ENCODE data around the gene LMX1A.

The LMX1A gene

DNA sequence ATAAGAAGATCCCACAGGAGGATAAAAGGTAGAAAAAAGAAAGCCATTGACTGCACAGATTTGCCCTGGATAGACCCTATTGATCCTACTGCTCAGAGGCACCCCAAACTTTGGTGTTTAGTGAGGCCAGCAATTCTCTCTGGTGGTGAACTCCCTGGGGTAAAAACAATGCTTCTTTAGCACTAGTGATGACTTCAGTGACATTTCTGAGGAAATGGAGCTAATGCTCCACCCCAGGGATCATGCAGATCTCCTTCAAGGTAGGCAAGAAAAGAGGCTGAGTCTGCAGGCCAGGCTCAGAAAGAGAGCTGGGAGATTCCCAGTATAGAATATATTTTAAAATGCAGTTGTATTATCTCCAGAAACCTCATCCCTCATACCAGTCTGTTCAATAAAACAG lies 140.3 kb downstream of the LMX1A start:
- FAIRE-seq: no peak

DNA sequence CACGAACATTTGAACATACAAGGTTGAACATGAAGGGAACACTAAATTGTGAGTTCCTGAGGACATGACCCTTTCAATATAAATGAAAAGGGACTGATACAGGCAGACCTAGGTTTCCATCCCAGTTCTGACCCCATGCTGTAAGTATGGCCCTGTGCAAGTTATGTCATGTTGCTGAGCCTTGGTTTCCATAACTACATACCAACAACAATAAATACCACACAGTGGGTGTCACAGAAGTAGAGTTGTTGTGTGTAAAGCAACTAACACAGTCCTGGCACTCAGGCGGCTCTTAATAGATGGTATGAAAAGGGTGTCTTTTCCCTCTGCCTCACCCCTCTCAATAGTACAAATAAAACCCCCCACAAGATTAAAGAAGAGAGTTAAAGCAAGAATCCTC lies 140.8 kb downstream of the LMX1A start:
- no peak for FAIRE-seq

DNA sequence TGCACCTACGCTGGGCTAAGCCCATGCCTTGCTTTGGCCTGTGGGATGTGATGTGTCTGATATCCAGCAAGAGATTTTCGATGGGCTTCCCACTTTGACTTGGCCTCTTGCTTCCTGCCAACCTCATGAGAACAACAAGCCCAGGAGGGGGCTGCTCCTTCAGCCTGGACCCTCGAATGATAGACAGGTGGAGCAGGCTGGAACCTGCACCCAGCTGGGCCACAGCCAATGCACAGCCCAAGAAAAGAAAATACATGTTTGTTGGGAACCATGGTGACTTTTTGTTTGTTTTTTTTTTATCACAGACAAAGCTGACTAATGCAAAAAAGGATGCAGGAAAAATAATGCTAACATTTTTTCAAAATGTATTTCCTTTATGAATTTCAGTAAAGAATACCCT lies 144.3 kb downstream of the LMX1A start:
- FAIRE-seq: no peak

DNA sequence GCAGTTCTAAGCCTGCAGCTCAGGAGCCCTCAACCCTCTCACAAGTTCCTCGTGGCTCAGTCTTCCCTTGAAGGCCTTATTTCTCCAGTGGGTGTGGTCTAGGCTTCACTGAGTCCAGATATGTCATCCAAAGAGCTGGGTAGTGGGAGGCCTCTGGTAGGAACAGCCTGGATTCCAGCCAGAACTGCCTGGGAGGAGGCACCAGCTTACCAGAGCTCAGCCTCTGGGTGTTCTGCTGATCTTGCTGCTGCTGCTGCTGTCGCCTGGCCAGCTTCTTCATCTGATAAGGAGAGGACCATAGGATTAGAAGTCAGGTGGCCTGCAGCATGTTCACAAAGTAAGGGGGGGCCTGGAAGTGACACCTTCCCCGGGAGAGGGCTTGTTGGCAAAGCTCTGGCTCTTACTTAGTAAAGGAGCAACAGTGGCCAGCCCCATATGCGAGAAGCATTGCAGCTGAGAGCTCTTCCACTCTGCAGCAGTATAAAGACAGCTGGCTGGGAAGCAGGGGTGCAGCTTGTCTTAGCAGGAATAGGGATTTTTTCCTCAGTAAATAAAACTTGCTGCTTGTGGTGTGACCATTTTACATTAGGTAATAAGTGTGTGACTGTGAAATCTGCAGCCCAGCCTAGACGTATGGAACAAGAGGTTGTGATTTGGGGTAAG lies 148.5 kb downstream of the LMX1A start:
- no peak for FAIRE-seq

DNA sequence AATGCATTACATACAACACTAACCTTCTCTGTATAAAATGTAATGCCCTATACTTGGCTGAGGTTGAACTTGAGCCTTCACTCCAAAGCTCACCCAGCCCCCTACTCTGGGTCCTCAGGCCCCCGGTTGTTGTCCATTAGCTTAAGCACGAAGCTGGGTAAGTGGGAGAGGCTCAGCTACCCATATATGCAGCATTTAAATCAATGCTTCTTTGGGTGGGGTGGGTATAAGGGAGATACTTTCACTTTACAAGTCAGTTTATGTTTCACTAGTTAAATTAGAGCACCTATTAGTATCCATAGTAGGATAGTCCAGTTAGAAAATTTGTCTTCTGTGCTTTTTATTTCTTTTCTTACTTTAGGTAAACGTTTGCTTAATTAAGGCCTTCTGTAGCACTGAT lies 151.4 kb downstream of the LMX1A start:
- no peak for FAIRE-seq

DNA sequence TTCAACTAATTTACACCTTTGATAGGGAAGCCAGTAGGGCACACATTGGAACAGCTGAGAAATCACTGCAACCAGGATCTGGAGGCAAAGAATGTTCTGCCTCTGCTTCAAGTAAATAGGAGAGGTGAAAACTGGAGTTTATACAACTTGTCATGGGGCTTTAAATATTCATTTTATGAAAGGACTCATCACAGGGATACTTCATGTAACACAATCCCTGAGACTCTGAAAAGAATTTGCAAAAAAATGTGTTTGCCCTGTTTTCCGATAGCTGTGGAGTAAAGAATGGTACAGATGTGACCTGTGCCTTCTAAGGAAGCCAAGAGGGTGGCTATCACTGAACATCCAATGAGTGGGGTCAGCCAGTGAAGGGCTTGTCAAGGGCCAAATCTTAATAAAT lies 152.0 kb downstream of the LMX1A start:
- no peak for FAIRE-seq

DNA sequence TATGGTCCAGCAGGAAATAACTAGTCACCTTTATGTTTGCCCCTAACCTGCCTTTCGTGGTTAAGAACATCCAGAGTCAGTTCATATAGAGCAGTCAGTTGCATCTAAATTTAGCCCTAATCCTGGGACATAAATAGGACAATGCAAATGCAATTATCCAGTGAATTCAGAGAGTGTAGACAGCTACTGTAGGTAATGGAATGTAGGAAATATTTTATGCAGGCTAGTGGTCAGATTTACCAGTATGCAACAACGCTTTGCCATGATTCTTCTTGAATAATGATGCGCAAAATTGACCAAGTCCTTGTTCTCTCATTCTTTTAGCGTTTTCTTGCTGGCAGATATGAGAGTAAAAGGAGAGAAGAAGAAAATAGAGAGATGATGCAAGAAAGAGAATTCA lies 165.4 kb downstream of the LMX1A start:
- no peak for FAIRE-seq

DNA sequence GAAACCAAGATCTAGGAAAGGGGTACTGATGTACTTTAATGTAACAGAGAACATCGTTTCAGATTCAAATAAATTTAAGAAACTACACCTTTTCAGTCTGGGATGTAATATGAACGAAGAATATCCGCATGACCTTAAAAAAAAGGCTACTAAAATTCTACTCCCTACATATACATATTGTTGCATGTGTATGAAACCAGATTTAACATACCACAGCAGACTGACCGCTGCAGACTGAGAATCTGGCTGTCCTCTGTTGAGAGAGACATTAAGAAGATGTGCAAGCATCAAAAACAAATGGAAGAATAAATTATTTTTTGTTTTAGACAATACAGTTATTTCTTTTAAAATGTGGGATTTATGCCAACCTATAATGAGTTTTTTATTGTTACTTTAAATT lies 166.6 kb downstream of the LMX1A start:
- FAIRE-seq: no peak

DNA sequence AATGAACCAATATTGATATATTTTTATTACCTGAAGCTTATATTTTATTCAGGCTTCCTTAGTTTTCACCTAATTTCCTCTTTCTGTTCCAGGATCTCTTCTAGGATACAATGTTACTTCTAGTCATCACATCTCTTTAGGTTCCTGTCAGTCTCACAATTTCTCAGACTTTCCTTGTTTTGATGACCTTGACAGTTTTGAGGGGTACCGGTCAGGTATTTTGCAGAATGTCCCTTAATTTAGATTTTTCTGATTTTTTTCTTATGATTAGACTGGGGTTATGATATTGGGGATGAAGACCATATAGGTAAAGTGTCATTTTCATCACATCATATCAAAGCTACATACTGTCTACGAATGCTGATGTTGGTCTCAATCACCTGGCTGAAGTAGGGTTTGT lies 167.5 kb downstream of the LMX1A start:
- no peak for FAIRE-seq

DNA sequence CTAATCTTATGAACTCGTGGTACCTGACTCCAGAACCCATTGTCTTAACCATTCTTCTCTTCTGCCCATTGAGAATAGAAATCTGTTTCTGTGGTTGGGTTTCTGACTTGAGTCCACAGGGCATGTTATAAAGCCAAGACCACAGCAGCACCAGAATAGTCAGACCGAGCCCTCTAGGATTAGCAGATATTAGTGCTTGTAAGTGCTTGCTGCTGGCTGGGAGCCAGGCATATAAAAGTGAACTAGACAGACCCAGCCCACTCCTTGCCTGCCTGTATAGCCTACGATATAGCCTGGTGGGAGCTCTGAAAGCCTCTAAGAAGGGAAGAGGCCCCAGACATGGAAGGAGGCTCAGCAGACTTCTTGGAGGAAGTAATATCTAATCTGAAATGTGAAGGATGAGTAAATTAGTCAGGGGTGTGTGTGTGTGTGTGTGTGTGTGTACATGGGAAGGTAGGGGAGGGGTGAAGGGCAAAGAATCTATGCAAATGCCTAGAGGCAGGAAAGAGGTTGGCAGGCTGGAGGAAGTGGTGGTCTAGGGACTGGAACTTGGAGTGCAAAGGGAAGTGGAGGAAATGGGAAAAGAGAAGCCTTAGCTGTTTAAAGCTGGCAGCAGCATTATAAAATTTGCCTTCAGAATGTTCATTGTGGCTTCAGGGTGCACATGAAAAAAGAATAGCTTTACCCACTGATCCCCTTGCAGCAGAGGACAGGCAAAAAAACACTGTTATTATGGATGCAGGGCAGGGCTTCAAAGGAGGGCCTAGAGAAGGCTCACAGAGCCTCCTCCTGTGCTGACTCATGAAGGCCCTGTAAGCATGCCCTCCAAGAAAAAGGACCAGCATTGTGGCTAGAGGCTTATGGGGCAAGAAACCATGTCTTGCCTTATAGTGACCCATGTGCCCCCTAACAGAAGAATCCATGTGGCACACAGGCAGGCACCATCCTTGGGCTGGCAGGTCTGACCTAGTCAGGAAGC lies 169.2 kb downstream of the LMX1A start:
- no peak for FAIRE-seq

DNA sequence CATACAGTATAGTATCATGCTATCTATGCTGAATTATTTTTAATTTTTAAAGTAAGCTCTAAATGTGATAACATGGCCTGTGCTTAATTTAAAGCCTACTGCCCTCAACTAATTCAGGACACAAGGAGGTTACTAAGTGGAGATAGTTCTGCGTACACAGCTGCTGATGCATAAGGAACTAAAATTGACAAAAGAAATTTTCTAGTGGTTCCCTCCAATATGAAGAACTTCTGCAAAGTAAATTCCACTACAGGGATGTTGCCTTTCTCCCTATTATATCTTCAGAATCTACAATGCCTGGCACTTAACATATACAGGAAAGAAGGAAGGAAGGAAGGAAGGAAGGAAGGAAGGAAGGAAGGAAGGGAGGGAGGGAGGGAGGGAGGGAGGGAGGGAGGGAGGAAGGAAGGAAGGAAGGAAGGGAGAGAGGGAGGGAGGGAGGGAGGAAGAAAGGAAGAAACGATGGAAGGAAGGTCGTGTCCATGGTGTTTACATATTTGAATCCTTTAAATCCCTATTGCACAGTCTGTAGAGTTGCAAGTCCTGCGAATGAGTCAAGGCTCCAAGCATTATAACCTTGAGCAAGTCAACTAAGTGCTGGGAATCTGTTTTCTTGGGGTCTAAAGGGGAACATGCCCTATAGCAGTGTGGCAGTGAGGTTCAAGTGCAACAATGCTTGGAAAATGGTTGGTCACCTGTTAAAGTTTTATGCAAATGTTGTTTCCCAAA lies 171.2 kb downstream of the LMX1A start:
- no peak for FAIRE-seq

DNA sequence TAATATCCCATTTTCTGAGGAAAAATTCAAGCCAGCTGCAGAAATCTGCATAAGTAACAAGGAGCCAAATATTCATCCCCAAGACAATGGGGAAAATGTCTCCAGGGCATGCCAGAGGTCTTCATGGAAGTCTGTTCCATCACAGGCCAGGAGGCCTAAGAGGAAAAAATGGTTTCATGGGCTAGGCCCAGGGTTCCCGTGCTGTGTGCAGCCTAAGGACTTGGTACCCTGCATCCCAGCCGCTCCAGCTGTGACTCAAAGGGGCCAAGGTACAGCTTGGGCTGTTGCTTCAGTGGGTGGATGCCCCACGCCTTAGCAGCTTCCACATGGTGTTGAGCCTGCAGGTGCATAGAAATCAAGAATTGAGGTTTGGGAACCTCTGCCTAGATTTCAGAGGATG lies 173.5 kb downstream of the LMX1A start:
- no peak for FAIRE-seq

DNA sequence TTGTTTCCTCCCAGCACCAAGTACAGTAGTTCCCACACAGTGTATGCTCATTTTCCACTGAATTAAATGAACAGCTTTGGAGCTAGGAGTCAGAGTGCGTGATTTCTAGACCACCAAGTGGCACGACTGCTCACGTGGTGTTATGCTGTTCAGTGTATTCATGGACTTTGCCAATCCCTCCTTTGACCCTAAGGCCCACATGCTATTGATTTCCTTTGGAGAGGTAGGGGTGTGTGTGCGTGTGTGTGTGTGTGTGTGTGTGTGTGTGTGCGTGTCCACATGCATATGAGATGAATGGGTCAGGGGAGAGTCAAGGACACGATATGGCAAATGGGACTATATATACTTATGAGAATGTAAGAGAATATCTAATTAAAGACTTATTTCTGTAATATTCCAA lies 177.2 kb downstream of the LMX1A start:
- FAIRE-seq: no peak

DNA sequence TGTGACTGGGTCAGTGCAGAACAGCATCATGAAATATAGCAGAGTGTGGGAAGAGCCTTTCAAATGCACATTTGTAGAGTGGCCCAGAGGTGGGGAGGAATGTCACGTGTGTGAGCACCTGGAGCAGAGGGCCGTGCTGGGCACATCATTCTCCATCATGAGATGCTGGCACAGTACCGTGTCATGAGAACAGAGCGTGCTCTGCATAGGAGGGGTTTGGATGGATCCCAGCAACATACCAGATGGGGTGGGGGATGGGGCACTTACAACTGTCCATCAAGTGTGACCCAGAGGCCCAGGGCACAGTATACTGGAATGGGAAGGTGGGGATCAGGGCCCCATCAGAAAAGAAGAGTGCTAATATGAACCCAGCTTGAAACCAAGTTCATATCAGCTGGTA lies 182.0 kb downstream of the LMX1A start:
- no peak for FAIRE-seq

DNA sequence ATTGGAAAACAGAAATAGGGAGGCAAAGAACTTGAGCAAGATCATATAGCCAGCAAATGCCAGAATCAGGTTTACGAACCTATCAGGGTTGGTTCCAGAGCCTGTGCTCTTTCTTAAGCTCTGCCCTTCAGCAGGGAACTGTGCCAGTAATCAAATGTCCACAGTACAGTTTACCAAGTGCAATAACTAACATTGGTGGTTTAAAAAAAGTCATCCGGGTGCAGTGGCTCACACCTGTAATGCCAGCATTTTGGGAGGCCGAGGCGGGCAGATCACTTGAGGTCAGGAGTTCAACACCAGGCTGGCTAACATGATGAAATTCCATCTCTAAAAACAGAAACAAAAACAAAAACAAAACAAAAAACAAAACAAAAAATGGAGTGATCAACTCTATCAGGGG lies 182.7 kb downstream of the LMX1A start:
- no peak for FAIRE-seq

DNA sequence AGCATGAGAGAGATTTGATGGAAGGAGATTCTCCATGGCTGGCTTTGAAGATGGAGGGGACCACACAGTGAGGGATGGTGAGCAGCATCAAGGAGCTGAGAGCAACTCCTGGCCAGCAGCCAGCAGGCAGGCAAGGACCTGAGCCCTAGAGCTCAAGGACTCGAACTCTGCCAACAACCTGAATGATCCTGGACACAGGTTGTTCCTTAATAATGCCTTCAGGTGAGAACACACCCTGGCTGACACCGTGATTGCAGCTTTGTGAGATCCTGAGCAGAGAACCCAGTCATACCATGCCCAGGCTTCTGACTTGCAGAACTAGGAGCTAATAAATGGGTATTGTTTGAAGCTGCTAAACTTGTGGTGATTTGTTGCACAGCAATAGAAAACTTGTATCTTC lies 183.1 kb downstream of the LMX1A start:
- FAIRE-seq: no peak

DNA sequence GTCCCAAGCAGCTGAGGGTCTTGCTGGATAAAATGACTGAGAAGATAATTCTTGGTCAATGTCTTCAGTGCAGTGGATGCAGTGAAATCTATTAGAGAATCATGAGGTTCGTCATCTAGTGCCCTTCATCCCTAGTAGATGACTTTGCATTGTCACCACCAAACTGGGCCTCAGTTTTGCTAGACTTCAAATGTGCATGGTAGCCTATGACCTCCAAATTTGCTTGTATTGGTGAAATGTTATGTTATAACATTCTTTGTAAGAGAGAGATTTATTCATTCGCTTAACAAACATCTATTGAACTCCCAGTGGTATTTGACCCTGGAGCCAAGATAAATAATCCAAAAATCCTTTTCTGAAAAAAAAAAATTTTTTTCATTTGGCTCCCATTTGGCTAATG lies 183.8 kb downstream of the LMX1A start:
- FAIRE-seq: no peak

DNA sequence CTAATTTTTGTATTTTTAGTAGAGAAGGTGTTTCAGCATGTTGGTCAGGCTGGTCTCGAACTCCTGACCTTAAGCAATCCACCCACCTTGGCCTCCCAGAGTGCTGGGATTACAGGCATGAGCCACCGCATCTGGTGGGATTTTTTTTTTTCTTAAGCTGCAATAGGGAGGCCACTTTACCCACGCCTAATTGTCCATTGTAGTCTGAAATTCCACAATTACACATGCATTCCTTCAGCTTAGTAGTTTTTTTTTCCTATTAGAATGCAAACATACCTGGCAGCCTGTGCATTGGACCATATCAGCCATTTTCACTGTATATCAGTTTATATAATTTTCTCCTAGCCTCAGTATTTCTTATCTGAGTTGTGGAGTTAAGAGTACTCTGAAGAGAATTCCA lies 186.8 kb downstream of the LMX1A start:
- no peak for FAIRE-seq

DNA sequence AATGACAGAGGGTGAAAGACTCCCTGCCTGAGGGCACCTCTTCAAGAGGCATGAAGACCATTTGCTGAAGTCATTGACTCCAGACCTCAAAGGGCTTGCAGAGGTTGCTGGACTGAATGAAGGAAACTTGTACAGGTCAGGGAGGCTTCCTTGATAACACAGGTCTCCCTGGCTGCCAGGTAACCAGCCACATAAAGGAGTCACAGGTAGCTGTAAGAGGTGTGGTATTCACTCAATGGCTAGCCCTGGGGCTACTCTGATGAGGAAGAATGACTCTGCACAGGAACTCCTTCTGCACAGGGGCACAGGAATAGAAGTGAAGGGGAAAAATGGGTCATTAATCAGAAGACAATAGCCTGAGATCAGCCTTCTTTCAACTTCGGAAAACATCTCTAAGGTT lies 187.5 kb downstream of the LMX1A start:
- no peak for FAIRE-seq

DNA sequence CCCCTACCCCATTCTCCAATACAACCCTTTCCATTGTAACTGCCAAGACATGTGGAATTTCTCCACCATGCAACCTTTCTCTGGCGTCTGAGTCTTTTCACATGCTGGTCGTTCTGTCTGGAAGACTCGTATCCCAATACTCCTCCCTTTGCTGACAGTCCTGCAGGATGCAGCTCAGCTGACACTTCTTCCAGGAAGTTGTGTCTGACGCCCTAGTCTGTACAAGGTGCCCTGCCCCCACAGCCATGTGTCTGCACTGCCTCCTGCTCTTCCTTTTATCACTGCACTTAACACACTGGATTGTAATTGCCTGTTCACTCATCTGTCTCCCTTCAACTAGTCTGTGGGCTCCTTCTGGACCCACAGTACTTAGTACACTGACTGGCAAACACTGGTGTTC lies 188.0 kb downstream of the LMX1A start:
- FAIRE-seq: no peak

DNA sequence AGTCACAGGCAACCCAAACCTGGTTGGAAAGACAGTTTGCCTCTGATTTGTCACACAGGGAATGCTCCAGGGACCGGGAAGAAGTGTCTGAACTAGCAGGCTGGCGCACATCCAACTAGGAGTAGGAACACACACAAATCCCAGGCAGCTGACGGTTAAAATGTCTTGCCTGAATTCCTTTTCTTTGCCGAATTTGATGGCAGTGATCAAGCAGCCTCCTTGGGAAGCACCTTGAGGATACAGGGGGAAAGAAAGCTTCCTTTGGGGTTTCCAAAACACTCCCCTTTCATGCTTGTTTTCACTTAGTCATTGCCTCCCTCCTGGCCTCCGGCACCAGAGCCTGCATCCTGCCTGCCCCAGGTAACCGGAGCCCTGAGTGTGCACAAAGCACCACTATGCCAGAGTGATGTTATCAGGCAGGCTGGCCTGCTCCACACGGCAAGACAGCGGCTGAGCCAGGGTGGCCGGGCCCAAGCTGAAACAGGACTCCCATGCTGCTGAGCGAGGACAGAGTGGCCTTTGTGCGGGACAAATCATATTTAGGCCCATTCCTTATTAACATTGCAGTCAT lies 193.8 kb downstream of the LMX1A start:
- FAIRE-seq: no peak

DNA sequence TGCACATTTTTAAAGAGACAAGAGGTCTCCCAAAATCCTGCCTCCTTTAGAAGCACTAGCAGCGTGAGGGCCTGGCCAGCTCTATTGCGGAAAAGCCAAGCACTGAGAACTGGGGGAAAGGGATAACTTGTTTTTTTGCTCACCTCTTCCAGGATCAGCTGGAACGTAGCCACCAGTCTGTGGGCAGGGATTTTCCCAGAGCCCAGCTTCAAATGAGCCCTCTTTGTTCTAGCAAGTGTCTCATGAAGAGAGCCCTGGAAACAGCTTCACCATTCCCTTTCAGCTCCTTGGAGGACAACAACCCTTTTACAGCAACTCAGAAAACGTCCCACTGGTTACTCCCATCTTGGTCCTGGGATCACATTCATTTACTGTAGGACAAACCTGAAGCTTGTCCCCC lies 195.4 kb downstream of the LMX1A start:
- no peak for FAIRE-seq

DNA sequence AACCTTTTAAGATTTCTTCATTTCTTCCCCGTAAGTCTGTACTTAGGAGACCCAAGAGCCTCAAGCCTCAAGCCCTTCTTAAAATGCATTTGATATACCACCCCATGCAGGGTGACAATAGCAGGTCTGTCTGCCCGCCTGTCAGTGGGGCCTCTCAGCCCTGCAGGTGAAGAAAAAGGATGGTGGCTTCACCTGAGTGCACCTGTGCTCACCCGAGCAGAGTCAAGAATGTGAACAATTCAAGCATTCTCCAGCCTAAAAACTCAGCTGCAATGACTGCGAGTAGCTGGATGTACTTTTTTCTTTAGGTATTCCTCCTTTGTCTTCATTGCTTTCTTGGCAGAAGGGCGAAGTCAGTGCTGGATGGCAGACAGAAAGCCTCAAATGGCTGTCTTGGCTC lies 203.3 kb downstream of the LMX1A start:
- FAIRE-seq: no peak

Data from colon (tissue), 2 donors.